ENCODE measurements around the gene BCL11A.

BCL11A gene

DNA sequence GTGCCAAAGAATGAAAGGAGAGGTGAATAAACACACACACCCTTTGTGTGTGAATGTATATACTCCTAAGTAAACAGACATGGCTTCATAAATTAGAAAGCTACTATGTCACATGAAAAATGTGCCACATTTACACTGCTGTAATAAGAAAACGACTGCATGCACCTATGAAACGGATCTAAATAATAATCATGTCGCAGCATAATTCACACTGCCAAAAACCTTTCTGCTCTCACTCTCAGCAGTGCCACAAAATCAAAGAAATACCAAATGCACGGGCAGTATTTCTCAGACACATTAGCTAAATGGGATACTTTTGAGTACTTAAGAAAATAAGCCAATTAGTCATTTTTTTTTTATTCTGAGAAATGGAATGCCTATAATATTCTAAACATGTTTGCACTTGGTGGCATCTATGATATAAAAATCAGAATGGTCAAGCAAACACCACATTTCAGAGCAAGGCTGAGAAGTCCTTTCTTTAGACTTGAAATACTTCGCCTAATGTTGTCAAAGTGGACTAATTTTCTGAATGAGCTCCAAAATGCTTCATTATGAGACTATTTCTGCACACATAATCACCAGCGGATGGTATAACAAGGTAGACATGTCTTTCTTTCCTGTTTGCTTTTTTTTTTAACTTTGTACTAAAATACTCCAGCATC is 6.6 kb downstream of the BCL11A start:
- no peak for DNase-seq (ENCODE audit: low read depth in 2 of 2)

DNA sequence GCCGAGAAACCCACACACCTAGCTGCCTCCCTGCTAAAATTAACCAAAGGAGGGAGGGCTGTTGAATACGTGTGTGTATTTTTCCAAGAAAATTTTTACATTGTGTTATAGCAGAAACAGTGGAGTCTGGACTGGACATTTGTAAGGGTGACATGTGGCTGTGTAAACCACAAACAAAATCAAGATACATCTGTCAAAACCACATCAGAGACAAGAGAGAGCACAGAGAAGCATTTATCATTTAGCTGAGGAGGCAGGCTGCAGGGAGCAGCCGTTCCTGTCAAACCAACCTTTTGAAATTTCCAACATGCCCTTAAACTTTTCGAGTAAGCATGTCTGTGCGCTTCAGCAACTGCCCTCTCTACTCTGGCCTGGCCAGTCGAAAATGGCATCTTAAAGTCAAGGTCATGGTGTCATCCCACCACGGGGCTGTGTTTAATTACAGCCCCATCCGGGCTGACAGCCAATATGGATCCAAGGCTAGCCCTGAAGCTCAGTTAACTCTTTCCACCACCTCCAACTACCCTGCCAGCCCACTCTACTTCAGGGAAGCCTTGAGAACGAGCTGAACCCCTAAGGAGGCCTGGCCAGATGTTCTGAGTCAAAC is 8.4 kb downstream of the BCL11A start:
- DNase-seq (ENCODE audit: low read depth in 2 of 2) = no peak

DNA sequence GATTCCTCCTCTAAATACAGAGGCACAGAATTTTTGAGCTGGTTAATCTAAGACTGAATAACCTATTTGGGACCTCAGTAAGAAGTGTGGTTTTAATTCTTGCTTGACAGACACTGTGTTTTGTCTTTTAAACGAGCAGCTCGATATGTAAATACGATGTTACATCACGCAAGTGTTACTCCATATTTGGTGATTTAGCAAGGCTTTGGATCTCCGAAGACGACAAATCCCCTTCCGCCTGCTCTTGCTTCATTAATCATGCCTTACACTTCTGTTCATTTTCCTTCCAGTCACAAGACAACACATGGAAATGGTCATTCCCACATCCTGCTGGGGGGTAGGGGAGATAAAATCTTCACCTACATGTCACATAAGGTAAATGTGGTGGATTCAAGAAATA is 9.4 kb downstream of the BCL11A start:
- DNase-seq (ENCODE audit: low read depth in 2 of 2) = no peak

DNA sequence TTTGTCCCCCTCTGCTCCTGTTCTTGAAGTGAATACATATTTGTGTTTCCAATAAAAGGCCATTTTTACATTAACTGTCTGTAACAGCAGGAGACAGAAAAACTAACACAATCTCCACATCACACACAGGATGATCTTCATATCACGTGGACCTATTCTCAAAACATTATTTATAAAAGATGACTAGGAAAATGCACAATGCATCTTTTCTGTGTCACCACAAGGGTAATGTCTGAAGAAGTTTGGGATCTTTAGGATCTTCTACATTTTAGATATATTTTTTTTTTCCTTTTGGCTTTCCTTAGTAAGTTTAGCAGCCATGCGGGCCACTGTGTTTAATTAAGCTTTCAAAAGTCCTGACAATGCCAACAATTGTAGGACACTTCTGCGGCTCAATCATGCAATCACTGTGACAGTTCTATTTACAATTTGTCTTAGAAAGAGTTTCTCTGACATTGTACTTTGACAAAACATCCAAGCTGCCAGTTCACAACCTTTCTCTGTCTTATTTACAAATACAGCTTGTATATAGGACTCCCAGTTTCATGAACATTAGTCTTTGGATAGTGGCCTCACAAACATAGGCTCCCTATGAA is 12.3 kb downstream of the BCL11A start:
- no peak for DNase-seq (ENCODE audit: low read depth in 2 of 2)

DNA sequence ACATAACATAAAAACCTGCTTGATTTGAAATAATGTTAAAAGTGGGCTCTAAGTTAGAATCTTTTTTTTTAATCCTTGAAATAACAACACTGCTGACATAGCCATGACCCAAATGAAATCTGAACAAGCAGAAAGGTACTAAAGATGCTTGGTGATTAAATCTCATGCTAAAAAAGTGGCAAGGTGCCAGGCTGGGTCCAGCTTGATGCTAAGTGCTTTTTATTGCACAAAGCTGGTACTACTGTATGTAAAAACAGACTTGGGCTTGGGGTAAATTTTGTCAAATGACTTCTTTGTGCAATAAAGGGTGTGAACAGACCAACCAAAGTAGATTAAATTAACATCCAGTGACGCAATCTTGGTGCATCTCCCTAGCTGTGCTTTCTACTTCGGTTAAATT is 13.4 kb downstream of the BCL11A start:
- DNase-seq (ENCODE audit: low read depth in 2 of 2) = no peak

DNA sequence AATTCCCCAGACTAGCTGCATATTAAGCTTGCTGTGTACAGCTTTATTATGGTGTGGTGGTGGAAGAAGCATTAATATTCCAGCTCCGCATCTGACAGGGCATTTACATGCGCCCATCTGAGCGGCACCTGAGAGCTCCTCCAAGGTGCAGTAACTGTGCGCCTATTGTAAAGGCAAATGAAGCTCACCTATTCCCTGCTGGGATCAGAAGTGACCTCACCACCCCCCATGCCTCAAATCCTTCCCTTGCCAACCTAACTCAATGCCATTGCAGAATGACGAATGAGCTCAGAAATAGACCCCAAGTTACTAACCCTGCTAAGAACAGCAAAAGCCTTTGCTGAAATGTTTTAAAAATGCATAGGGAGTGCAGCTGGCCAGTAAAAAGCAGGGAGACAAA is 14.3 kb downstream of the BCL11A start:
- no peak for DNase-seq (ENCODE audit: low read depth in 2 of 2)

DNA sequence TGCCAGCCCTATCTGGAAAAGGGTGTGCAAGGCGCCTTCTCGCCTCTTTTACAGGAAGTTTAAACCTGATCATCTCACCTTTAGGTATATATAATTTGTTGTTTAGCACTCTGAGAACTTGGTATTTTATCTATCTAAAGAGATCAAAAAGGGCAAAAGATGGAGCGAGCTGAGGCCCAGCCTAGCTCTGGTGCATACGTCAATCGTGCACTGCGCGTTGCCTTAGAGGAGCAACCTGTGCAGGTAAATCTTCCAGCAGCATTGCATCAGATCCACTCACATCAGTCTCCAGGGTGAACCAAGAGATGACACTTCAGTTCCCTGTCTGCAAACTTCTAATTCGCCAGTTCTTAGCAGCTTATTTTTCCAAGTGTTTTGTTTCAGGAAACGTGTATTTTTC is 15.4 kb downstream of the BCL11A start:
- no peak for DNase-seq (ENCODE audit: low read depth in 2 of 2)

DNA sequence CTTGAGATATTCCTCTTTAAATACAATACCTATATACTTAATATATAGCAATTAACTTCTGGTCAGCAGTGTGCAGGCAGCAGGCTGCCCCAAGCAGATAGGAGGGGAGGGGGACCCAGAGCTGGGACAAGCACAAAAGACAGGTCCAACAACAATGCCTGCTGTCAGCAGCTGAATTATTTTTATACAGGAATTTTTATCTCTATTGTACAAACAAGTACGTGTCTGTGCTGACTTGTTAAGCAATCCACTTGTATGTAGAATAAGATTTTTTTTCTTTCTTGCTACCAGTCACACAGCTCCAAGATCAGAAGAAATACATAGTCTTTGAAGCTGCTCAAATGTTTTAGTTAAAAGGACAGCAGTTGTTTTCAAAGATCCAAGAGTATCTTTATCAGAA is 16.7 kb downstream of the BCL11A start:
- DNase-seq (ENCODE audit: low read depth in 2 of 2) = no peak

DNA sequence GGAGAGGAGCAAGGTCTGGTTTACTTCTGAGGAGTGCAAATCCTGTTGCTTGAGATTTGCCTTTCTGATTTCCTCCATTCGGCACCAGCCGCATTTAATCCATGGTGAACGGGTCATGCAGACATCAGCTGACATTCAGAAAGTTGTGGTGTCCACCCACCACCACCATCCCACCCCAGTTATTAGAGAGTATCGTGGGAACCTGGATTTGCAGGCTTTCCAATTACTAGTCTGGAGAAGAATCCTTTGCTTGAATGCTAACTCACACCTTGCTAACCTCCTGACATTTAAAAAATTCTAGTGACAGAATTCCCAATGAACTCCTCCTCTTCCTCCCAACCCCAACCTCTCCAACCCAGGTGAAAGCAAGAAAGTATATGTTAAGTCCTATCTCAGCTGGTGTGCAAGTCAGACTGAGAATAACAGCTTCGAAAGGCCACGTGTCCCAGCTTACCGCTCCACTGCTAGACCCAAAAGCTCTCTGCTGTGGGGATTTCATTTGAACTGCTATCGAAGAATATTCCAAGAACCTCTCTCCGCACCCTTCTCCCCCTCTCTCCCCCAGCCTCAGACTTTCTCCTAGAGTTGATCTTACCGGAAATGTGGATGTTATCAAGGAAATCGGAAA is 17.7 kb downstream of the BCL11A start:
- no peak for DNase-seq (ENCODE audit: low read depth in 2 of 2)

DNA sequence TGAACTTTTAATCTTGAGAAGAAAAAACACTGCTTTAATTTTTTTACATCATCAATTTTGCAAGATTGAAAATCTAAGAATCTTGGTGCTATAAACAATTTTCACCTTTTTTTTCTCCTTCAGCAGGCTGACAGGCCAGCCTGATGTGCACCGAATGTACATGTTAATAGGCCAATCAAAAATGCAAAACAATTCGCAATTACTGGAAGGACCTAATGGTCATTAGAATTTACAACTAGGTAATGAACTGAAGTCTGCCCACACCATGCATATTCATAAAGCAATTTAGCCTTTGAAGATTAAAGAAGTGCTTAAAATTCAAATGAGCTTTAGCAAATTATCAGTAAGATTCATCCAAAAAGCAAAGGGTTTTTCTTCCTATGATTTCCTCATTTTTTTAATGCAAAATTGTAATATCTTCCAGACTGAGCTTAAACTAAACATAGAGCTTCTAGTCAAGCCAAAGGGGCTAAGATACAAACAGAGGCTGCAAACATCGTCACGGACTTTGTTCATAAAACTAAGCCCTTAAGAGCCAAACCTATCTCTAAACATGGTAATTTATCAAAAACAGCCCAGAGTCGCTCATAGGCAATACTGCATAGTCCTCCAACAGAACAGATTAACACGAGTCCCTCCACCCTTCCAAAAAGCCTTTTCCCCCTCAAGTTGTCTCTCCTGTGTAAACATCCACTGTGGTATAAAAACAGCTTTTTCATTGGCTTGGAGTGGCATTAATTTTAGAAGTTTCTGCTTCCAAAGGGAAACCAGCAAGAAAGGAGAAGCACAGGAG is 18.4 kb downstream of the BCL11A start:
- no peak for DNase-seq (ENCODE audit: low read depth in 2 of 2)

DNA sequence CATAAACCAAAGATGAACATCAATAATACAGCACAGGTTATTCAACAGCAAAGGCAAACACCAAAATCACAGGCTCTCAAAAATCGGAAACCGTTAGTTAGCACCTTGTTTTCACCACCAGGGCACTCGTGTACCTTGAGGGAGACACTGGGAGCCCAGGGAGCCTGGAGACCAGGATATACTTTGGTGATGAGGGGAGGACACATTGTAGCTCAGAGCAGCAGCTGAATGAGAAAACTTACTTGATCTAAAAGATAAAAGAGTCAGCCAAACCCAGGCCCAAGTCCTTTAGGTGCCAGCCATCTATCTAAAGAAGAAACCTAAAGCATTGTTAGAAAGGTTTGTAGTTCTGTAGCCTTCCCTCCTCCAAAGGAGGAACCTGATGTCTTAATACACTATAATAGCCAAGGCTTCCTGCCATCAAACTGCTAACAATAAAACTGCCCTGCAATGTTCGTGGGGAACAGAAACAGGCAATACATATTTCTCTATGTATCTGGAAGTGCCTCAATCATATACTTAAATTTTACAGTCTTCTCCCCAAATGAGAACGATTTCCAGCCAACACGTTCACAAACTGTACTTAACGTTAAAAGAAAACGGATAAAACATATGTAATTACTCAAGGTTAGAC is 19.3 kb downstream of the BCL11A start:
- no peak for DNase-seq (ENCODE audit: low read depth in 2 of 2)

DNA sequence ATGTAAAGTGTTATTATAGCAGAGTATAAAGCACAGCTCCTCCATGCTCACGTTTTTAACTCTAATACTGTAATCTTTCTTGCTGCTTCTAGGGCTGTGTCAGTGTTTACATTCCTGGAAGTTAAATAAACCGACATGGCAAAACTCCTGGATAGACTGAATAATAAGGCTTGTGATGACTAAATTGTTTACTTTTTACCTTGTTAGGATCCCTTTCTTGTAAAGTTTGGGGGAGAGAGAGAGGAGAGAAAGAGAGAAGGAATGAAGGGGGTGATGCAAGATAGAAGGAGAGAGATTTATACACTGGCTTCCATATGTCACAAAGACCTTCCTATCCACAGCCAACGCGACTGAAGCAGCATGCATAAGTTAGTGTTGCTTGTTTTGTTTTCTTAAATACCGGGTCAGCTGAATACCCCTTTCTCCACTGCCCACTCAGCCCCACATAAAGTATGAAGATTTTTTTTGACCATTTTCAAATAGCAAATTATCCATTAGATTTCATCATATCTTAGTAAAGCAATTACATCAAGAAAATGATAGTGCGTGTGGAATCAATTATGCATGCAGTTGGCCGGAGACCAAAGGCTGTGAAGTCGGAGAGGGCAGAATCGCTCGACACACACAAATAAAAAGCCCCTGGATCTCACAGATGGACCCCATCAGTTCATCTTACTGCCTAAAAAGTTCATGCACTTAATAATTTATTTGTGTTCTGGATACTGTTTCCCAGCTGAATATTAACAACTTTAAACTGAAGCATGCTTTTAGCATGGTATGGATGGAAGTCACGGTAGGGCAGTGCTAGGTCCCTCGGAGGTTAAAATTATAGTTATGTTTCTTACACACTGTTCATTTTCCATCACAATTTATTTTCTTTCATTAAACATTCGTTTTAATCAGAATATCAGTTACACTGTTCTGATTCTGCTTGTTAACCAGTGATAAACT is 20.1 kb downstream of the BCL11A start:
- DNase-seq (ENCODE audit: low read depth in 2 of 2) = no peak

DNA sequence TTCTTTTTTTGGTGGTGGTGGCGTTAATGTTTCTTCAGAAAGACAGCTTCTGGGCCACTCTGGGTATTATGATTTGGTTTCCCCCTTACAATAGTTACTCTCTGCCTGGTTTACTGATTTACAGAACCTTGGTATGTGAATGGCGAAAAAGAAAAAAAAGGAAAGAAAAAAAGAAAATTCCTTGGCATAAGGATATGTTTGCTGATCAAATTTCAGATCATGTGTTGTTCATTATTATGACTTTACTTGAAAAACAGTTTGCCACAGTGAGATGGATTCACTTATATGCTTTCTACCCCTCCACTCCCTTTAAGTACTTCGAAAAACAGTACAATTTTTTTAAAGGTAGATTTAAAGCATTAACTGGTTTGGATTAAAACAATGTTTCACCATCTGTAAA is 21.0 kb downstream of the BCL11A start:
- no peak for DNase-seq (ENCODE audit: low read depth in 2 of 2)

DNA sequence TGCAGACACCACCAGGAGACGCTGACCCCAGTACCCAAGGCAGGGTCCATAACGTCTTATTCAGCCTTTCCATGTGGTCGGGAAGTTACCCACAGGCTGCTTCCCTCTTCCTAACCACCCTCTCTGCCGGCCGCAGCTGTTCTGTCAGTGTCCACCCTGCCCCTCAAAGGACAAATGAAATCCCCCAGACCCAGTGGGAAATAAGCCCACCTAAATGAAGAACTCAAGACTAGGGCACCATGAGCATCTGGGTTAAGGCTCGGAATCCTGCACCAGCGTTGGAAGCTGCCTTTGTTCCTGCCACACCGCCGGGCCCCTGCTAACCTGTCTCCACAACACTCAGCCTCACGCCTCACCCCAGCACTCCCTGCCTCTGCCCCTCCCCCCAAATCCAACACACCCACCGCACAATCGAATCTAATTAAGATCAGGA is 21.7 kb downstream of the BCL11A start:
- DNase-seq (ENCODE audit: low read depth in 2 of 2) = no peak

DNA sequence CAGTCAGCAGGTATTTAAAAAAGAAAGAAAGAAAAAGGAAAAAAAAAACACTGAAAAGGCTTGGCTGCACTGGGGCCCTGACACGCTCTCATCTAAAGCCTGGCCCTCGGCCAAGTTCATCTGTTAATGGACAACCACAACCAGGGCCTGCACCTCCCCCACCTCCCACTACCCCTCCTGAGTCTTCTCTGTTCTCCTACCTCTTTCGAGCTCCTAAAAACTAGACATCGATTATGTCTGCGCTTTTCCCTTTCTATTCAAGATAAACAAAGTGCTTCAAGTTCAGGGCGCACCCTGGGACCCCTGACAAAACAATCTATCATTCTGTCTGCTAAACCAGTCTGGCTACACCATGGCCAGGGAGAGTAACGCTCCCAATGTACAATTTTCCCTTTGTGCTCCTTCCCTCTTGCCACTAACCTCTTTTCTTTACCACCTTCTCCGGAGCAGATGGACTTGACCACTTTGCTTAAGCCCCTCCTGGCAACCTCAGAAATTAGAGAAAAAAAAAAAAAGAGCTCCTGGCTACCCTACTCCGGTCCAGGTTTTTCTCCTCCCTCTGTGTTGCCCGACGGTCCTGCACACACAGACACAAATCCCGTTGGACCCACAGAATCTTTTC is 22.7 kb downstream of the BCL11A start:
- DNase-seq (ENCODE audit: low read depth in 2 of 2) = no peak

DNA sequence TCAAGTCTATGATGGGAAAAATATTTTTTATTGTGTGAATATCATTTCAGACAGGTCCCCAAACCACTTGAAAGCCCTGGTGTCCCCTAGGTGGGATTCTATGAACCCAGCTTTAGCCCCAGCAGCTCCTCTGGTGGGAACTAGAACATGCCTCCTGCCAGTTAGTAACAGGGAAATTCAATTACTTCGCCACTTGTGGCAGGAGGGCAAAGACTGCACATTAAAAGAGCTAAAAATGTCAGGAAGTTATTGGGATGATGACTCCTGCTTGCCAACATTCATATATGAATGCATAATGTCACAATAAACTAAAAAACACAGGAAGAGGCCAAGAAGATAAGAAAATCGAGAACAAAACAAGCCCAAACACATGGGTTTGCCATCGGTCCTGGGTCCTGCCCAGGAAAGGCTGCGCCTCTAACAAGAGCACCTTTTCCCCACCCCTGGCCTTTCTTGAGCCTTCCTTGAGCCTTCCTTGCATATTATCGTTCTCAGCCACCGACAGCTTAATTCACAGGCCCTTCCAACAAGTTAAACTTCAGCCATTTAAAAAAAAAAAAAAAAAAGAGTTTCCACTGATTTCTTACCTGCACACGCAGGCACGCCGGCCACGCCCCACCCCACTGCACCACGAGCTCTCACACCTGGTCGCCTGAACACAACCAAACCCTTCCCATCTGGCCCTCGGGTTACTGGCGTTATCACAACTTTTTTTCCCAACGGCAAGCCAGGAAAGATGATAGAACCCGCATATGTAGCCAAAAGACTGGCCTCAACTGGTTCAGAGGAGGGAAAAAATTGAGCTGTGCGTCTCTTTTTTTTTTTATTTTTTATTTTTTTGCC is 23.4 kb downstream of the BCL11A start:
- no peak for DNase-seq (ENCODE audit: low read depth in 2 of 2)

DNA sequence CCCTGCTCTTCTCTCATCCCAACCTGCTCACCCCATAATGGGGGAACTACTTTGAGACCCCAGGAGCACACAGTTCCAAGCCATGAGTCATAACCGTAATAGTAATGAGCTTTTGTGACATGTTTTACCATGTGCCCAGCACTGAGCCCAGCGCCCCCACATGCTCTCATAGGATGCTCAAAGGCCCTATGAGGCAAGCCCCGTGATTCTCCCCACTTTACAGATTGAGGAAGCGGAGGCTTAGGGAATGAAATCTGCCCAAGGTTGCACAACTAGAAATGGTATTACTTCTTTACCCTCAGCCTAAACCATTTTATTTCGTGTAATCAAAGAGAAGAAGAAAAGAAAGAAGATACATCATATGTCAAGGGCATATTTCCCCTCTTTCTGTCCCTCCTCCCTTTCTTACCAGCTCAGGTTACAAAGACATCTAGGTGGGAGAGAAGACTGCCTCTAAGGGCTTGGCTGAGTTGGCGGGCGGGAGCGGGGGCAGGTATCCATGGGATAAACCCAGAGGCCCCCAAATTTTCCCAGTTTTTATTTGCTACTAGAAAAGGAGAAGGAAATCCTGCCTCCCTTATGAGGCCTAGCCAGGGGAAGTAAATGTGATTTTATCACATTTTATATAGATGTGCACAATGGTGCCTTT is 24.2 kb downstream of the BCL11A start:
- DNase-seq (ENCODE audit: low read depth in 2 of 2) = no peak

DNA sequence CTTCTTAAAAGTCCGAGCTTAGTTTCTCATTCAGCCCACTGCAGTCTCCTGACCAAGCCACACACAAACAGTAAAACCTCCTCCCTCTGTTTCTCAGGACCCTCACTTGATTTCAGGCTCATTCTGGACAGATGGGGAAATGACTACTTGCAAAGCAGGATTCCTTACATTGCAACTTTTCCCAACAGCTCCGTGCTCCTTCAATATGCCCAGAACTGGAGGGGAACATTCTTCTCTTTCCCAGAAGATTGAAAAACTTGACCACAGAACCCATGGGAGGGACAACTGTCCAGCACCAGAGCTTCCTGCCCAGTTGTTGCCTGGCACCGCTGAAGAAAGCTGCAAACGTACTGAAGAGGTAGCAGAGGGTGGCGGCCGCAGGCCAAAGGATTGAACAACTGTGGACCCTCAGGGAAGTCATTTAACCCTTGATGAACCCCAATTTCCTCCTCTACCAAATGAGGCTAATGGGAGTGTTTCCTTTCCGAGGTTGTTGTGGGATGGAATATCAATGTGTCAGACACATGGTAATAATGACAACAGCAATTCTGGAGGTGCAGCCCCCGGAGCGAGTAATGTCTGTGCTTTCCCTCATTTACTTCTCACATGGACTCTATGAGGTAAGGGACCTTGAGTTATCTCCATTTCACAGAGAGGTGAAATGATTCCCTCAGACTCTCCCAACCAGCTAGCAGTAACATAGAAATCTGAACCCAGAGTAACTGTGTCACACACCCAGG is 25.0 kb downstream of the BCL11A start:
- DNase-seq (ENCODE audit: low read depth in 2 of 2) = no peak

Measured in stimulated activated CD8-positive, alpha-beta memory T cell treated with anti-CD3 and anti-CD28 coated beads, Interleukin-7, amount 100 ng/mL, for 4 hours (primary cell).